ENCODE measurements around the gene TMEM222. TPM values are rescaled to one million over a fixed set of nuclear protein-coding genes. Genes with fewer than 3 reads are reported as not detected.
"Not testable (repeated sequence)": the region's sequence is repeated elsewhere in the genome, so short reads cannot be mapped to it uniquely, and the experiment has no call there.

The TMEM222 gene
- total RNA-seq, 3 donors from 2014 or later, result 51.0 to 55.1 (median 51.7) TPM

GRCh38 chr1:27380224-27380623 lies 58.3 kb downstream of the TMEM222 start:
- no peaks in the 10 kb centered on the region for H3K9me3 Mint-ChIP-seq
- no peak overlapping the region for H3K4me3 Mint-ChIP-seq
- no peaks in the 10 kb centered on the region for H3K27me3 Mint-ChIP-seq (ENCODE audit: low read depth)
- H3K36me3 Mint-ChIP-seq (ENCODE audit: insufficient read depth), result no peaks in the 10 kb centered on the region
- H3K4me1 Mint-ChIP-seq (ENCODE audit: low read depth), result no peaks in the 10 kb centered on the region
- no peak for ATAC-seq
- DNase-seq, result no peak

GRCh38 chr1:27380766-27381733 lies 59.1 kb downstream of the TMEM222 start:
- DNase-seq (no peak), ATAC-seq (no peak)
- no peaks in the 10 kb centered on the region for H3K27me3 Mint-ChIP-seq (ENCODE audit: low read depth)
- no peaks in the 10 kb centered on the region for H3K4me1 Mint-ChIP-seq (ENCODE audit: low read depth)
- H3K9me3 Mint-ChIP-seq, result no peaks in the 10 kb centered on the region
- H3K4me3 Mint-ChIP-seq, result no peak overlapping the region
- H3K36me3 Mint-ChIP-seq (ENCODE audit: insufficient read depth), result no peaks in the 10 kb centered on the region

DNA sequence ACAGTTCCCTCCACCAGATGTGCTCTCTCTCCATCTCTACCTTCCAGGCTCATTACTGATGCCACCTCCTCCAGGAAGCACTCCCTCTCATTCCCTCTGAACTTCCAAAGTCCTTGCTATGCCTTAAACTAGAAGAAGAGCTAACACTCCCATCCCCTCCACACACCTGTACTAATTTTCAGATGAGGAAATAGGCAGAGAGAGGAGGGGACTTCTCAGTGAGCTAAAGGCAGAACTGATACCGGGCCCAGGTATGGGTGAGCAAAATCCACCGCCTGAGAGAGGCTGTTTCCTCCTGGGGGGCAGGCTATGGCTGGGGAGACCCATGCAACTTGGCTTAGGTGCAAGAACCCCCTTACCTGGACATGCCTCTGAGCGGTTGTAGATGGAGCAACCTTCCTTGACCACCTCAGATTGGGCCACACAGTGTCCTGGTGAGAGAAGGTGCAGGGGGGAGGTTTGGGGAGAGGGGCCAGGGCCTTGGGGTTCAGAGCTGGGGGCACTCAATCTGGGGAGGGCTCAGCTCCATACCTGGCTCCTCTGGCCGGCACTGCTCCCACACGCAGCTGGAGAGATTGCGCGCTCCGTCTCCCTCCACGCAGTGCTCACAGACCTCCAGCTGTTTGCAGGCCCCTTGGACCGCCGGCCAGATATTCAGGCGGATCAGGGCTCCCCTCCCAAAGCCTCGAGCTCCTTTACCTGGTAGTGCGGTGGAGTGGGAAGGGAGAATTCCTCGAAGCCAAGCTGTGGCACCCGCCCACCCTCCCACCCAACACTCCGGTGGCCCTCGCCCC lies 60.2 kb downstream of the TMEM222 start:
- no peaks in the 10 kb centered on the region for H3K9me3 Mint-ChIP-seq
- ATAC-seq (no peak), DNase-seq (no peak)
- no peaks in the 10 kb centered on the region for H3K4me1 Mint-ChIP-seq (ENCODE audit: low read depth)
- no peak overlapping the region for H3K4me3 Mint-ChIP-seq
- no peaks in the 10 kb centered on the region for H3K27me3 Mint-ChIP-seq (ENCODE audit: low read depth)
- H3K36me3 Mint-ChIP-seq (ENCODE audit: insufficient read depth), result no peaks in the 10 kb centered on the region

- H3K9me3 Mint-ChIP-seq, result no peaks in the 10 kb centered on the region
- H3K4me1 Mint-ChIP-seq (ENCODE audit: low read depth), result no peaks in the 10 kb centered on the region
- no peaks in the 10 kb centered on the region for H3K27me3 Mint-ChIP-seq (ENCODE audit: low read depth)
- DNase-seq (no peak), ATAC-seq (peak; percentile 65 to 71)
- H3K4me3 Mint-ChIP-seq, result no peak within 1 kb of the TSS
- H3K36me3 Mint-ChIP-seq (ENCODE audit: insufficient read depth), result no peaks in the 10 kb centered on the region
These were observed 61.2 kb downstream of the TMEM222 start, which contains the start of gene CD164L2 for GRCh38 chr1:27383039-27383605. CD164L2 (minus strand) TSS chr1:27383333; CDS start chr1:27383239, 94 bp downstream.

DNA sequence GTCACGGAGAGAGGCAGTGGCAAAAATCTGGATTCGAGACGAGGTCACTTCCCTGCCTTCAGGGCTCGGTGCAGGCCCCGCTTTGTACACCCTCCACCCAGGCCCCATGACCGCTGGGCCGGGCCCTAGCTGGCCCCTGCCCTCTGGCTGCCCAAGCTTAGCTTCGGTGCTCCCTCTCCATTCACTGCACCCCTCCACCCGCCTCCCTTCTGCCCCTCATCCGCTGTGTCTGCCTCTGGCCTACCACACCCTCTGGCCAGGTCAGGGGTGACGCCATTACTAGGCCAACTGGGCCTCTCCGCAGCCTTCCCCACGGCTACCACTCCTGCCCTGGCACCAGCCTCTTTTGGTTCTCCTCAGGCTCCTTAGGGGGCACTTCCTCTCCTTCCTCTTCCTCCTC lies 61.7 kb downstream of the TMEM222 start:
- Mint-ChIP-seq H3K36me3 (ENCODE audit: insufficient read depth) (no peaks in the 10 kb centered on the region), H3K9me3 (no peaks in the 10 kb centered on the region), H3K27me3 (ENCODE audit: low read depth) (no peaks in the 10 kb centered on the region), H3K4me1 (ENCODE audit: low read depth) (peaks cover 2% of the 10 kb centered on the region), H3K4me3 (no peak overlapping the region)
- ATAC-seq (no peak), DNase-seq (no peak)

DNA sequence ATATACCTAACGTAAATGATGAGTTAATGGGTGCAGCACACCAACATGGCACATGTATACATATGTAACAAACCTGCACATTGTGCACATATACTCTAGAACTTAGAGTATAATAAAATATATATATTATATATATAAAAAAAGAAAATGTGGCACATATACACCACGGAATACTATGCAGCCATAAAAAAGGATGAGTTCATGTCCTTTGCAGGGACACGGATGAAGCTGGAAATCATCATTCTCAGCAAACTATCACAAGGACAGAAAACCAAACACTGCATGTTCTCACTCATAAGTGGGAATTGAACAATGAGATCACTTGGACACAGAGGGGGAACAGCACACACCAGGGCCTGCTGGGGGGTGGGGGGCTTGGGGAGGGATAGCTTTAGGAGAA lies 62.8 kb downstream of the TMEM222 start:
- H3K4me1 Mint-ChIP-seq (ENCODE audit: low read depth); ATAC-seq; H3K36me3 Mint-ChIP-seq (ENCODE audit: insufficient read depth); H3K4me3 Mint-ChIP-seq; H3K27me3 Mint-ChIP-seq (ENCODE audit: low read depth); DNase-seq; H3K9me3 Mint-ChIP-seq: not testable (repeated sequence)

Other genes starting within 250 kb of the TMEM222 start
- gene SLC9A1, start 167.0 kb upstream of the TMEM222 start, total RNA-seq, result 10 to 100 TPM; 19.8 to 21.0 (median 19.8) TPM
- gene WDTC1, start 87.5 kb upstream of the TMEM222 start, total RNA-seq, result 10 to 100 TPM in 2 of 3 donors, 1 to 10 TPM in 1; 7.1 to 12.4 (median 10.5) TPM
- 1 to 10 TPM; 5.9 to 6.8 (median 6.3) TPM for gene SYTL1, start 19.9 kb downstream of the TMEM222 start, total RNA-seq
- 1 to 10 TPM; 3.1 to 4.8 (median 3.5) TPM for gene MAP3K6, start 44.8 kb downstream of the TMEM222 start, total RNA-seq
- gene FCN3, start 52.7 kb downstream of the TMEM222 start, total RNA-seq, result under 1 TPM in 2 of 3 donors, not detected in 1; 0.33 to 0.34 TPM
- gene CD164L2, start 61.2 kb downstream of the TMEM222 start, total RNA-seq, result not detected
- 1 to 10 TPM; 2.7 to 4.9 (median 3.4) TPM for gene GPR3, start 70.5 kb downstream of the TMEM222 start, total RNA-seq
- gene WASF2, start 168.0 kb downstream of the TMEM222 start, total RNA-seq, result 10 to 100 TPM; 82.2 to 98.7 (median 87.1) TPM